Tibial nerve (tissue), 4 donors: ENCODE results near the gene LCLAT1. TPM values are rescaled to one million over a fixed set of nuclear protein-coding genes. Genes with fewer than 3 reads are reported as not detected.
"Not testable (repeated sequence)": the region's sequence is repeated elsewhere in the genome, so short reads cannot be mapped to it uniquely, and the experiment has no call there.

Source experiments
- DNase-seq, 2 donors: peaks; one replicate each; pipeline ENCODE4 v3.0.0-alpha.2; 2019; ENCODE audit warnings: low spot score in 2 of 2
- H3K27ac ChIP-seq, 4 donors: fragments of 200-600 bp; sonication (generic) in 3 of 4; one replicate each; pipeline ENCODE4 v1.5.1; 2017 to 2019; ENCODE audit warnings: mild to moderate bottlenecking in 1 of 4
- H3K27me3 ChIP-seq, 2 donors: fragments of 200-600 bp; sonication (generic) in 1 of 2; one replicate each; pipeline versions ENCODE4 v1.5.1 to v1.6.0; 2017 to 2019
- H3K36me3 ChIP-seq, 3 donors: fragments of 200-600 bp; sonication (generic); one replicate each; pipeline ENCODE4 v1.5.1; 2018 to 2019
- H3K4me1 ChIP-seq, 4 donors: fragments of 200-600 bp; sonication (generic) in 3 of 4; one replicate each; pipeline ENCODE4 v1.5.1; 2017 to 2019
- H3K4me3 ChIP-seq, 4 donors: fragments of 200-600 bp; sonication (generic) in 3 of 4; one replicate each; pipeline ENCODE4 v1.5.1; 2017 to 2019; ENCODE audit warnings: mild to moderate bottlenecking in 1 of 4, moderate library complexity in 1 of 4
- H3K9me3 ChIP-seq, 4 donors: fragments of 200-600 bp; sonication (generic) in 3 of 4; one replicate each; pipeline ENCODE4 v1.5.1; 2017 to 2019
- CTCF ChIP-seq, 5 experiments: fragments of 200-600 bp in 3 of 5; fragments of 450-650 bp in 2 of 5; sonication (generic) in 3 of 5; IDR thresholded peaks; one replicate each; pipeline ENCODE4 v1.5.1; 2016 to 2019; ENCODE audit warnings: antibody characterized with exemption in 5 of 5, mild to moderate bottlenecking in 3 of 5, moderate library complexity in 2 of 5
- EP300 ChIP-seq, 2 donors: sonication (generic); formaldehyde crosslinking; IDR thresholded peaks; one replicate each; pipeline ENCODE4 v1.6.1; 2017; ENCODE audit warnings: antibody characterized with exemption in 2 of 2, mild to moderate bottlenecking in 1 of 2
- POLR2A ChIP-seq, 2 donors: fragments of 450-650 bp; IDR thresholded peaks; one replicate each; pipeline ENCODE4 v1.6.1; 2017; ENCODE audit warnings: antibody characterized with exemption in 2 of 2, mild to moderate bottlenecking in 2 of 2, moderate library complexity in 2 of 2
- WGBS, 2 donors: methylation state at CpG; one replicate each; pipeline ENCODE4 v1.1.5; 2018; 5-methylcytosine and 5-hydroxymethylcytosine counted together
- total RNA-seq, 4 donors: library from RNA; depleted of rRNA; stranded (reverse); fragments of >200 nt; gene quantifications; one replicate each; pipeline ENCODE4 v1.1.0, GENCODE V29; 2016

The LCLAT1 gene
- total RNA-seq, 4 donors from 2014 or later = 8.4 to 15.9 (median 11.8) TPM

GRCh38 chr2:30612371-30612770 is 165.3 kb downstream of the LCLAT1 start:
- DNase-seq = no peak
- 54 to 57% methylated on average over 2 of the region's 2 CpGs for WGBS, 2 donors
- Histone ChIP-seq H3K27ac (no peak overlapping the region), H3K36me3 (no peaks in the 10 kb centered on the region), H3K4me1 (no peaks in the 10 kb centered on the region), H3K4me3 (no peak overlapping the region), H3K9me3 (no peaks in the 10 kb centered on the region), H3K27me3 (no peaks in the 10 kb centered on the region)
- TF ChIP-seq POLR2A (IDR thresholded peaks at IDR 0.05) (no peak), CTCF (IDR thresholded peaks at IDR 0.05) (no peak), EP300 (IDR thresholded peaks at IDR 0.05) (no peak)

GRCh38 chr2:30613001-30613400 is 166.0 kb downstream of the LCLAT1 start:
- no peak for DNase-seq
- H3K27me3 ChIP-seq = no peaks in the 10 kb centered on the region
- no peak for TF ChIP-seq EP300 (IDR thresholded peaks at IDR 0.05)
- TF ChIP-seq POLR2A (IDR thresholded peaks at IDR 0.05) = no peak
- TF ChIP-seq CTCF (IDR thresholded peaks at IDR 0.05) = no peak
- no peak overlapping the region for H3K27ac ChIP-seq
- no peak overlapping the region for H3K4me3 ChIP-seq
- 68 to 74% methylated on average over 2 of the region's 2 CpGs for WGBS, 2 donors
- no peaks in the 10 kb centered on the region for H3K36me3 ChIP-seq
- no peaks in the 10 kb centered on the region for H3K4me1 ChIP-seq
- H3K9me3 ChIP-seq = no peaks in the 10 kb centered on the region

- WGBS, 2 donors = 57 to 81% methylated on average over 1 to 3 of the region's 4 CpGs
- H3K4me1 ChIP-seq, DNase-seq, H3K4me3 ChIP-seq, H3K9me3 ChIP-seq, H3K27ac ChIP-seq, H3K27me3 ChIP-seq, H3K36me3 ChIP-seq: not testable (repeated sequence)
Observed at GRCh38 chr2:30614227-30614626, 167.2 kb downstream of the LCLAT1 start.

- H3K36me3 ChIP-seq = no peaks in the 10 kb centered on the region
- no peaks in the 10 kb centered on the region for H3K4me1 ChIP-seq
- no peak for DNase-seq
- H3K27ac ChIP-seq = no peak overlapping the region
- H3K27me3 ChIP-seq = no peaks in the 10 kb centered on the region
- TF ChIP-seq CTCF (IDR thresholded peaks at IDR 0.05) (no peak), EP300 (IDR thresholded peaks at IDR 0.05) (no peak), POLR2A (IDR thresholded peaks at IDR 0.05) (no peak)
- no peak overlapping the region for H3K4me3 ChIP-seq
- 81 to 88% methylated on average over 1 of the region's 1 CpG for WGBS, 2 donors
- no peaks in the 10 kb centered on the region for H3K9me3 ChIP-seq
Observed at GRCh38 chr2:30615926-30616325, 168.9 kb downstream of the LCLAT1 start.

GRCh38 chr2:30620102-30620501 is 173.1 kb downstream of the LCLAT1 start:
- H3K4me1 ChIP-seq = no peaks in the 10 kb centered on the region
- WGBS, 2 donors = 52 to 58% methylated on average over 1 of the region's 1 CpG
- no peak overlapping the region for H3K4me3 ChIP-seq
- TF ChIP-seq EP300 (IDR thresholded peaks at IDR 0.05) (no peak), CTCF (IDR thresholded peaks at IDR 0.05) (no peak), POLR2A (IDR thresholded peaks at IDR 0.05) (no peak)
- H3K36me3 ChIP-seq = peaks cover 0 to 8% (median 0%) of the 10 kb centered on the region in 3 donors
- no peaks in the 10 kb centered on the region for H3K27me3 ChIP-seq
- no peak overlapping the region for H3K27ac ChIP-seq
- no peak for DNase-seq
- H3K9me3 ChIP-seq = no peaks in the 10 kb centered on the region

- DNase-seq = no peak
- H3K27ac ChIP-seq = no peak overlapping the region
- H3K9me3 ChIP-seq = no peaks in the 10 kb centered on the region
- WGBS, 2 donors = 89 to 95% methylated on average over 5 of the region's 5 CpGs
- H3K36me3 ChIP-seq = peaks cover 0 to 8% (median 0%) of the 10 kb centered on the region in 3 donors
- H3K4me3 ChIP-seq = no peak overlapping the region
- no peaks in the 10 kb centered on the region for H3K27me3 ChIP-seq
- no peak for TF ChIP-seq CTCF (IDR thresholded peaks at IDR 0.05)
- TF ChIP-seq EP300 (IDR thresholded peaks at IDR 0.05) = no peak
- no peak for TF ChIP-seq POLR2A (IDR thresholded peaks at IDR 0.05)
- no peaks in the 10 kb centered on the region for H3K4me1 ChIP-seq
Observed at GRCh38 chr2:30621836-30622235, 174.8 kb downstream of the LCLAT1 start.
